Vagina (tissue), 2 donors: Measurements from ENCODE around the gene UBE2E2.

Experiments
- POLR2A ChIP-seq, 2 donors: fragments of 450-650 bp; IDR thresholded peaks; one replicate each; pipeline ENCODE4 v1.6.1; 2017; ENCODE audit warnings: antibody characterized with exemption in 2 of 2, mild to moderate bottlenecking in 2 of 2, moderate library complexity in 2 of 2
- POLR2AphosphoS5 ChIP-seq, 2 donors: sonication (generic); formaldehyde crosslinking; IDR thresholded peaks; one replicate each; pipeline ENCODE4 v1.9.0; 2017; ENCODE audit warnings: antibody characterized with exemption in 2 of 2, mild to moderate bottlenecking in 2 of 2, low read depth in 1 of 2; ENCODE audit not compliant: insufficient read depth in 1 of 2
- TF ChIP-seq, protein P1 (sequence below), 3 experiments: fragments of 450-650 bp in 2 of 3; fragments of 200-600 bp in 1 of 3; sonication (generic) in 1 of 3; IDR thresholded peaks; one replicate each; pipeline ENCODE4 v1.5.1; 2017 to 2019; ENCODE audit warnings: antibody characterized with exemption in 3 of 3, mild to moderate bottlenecking in 2 of 3, moderate library complexity in 2 of 3

- TF ChIP-seq POLR2AphosphoS5 (IDR thresholded peaks at IDR 0.05; ENCODE audit: insufficient read depth in 1 of 2, low read depth in 1 of 2) (no peak), POLR2A (IDR thresholded peaks at IDR 0.05) (no peak)
- TF ChIP-seq, protein P1, sequence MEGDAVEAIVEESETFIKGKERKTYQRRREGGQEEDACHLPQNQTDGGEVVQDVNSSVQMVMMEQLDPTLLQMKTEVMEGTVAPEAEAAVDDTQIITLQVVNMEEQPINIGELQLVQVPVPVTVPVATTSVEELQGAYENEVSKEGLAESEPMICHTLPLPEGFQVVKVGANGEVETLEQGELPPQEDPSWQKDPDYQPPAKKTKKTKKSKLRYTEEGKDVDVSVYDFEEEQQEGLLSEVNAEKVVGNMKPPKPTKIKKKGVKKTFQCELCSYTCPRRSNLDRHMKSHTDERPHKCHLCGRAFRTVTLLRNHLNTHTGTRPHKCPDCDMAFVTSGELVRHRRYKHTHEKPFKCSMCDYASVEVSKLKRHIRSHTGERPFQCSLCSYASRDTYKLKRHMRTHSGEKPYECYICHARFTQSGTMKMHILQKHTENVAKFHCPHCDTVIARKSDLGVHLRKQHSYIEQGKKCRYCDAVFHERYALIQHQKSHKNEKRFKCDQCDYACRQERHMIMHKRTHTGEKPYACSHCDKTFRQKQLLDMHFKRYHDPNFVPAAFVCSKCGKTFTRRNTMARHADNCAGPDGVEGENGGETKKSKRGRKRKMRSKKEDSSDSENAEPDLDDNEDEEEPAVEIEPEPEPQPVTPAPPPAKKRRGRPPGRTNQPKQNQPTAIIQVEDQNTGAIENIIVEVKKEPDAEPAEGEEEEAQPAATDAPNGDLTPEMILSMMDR (IDR thresholded peaks at IDR 0.05): no peak
Observed at GRCh38 chr3:23387286-23387918, 184.3 kb downstream of the UBE2E2 start.
